WERI-Rb-1 (cell line): Measurements from ENCODE around the gene RICTOR.

Source experiments
- DNase-seq: peaks from one replicate; pipeline ENCODE4 v3.0.0-alpha.2; 2020
- H3K27ac ChIP-seq: fragments of 250-450 bp; sonication (Bioruptor Pico); 2 replicates; pipeline ENCODE4 v1.5.1; 2020; ENCODE audit warnings: mild to moderate bottlenecking, moderate library complexity
- H3K27me3 ChIP-seq: fragments of 250-450 bp; sonication (Bioruptor Pico); 2 replicates; pipeline ENCODE4 v1.5.1; 2021; ENCODE audit warnings: mild to moderate bottlenecking, low read depth, moderate library complexity; ENCODE audit not compliant: insufficient read depth, severe bottlenecking
- H3K36me3 ChIP-seq: fragments of 250-450 bp; sonication (Bioruptor Pico); 2 replicates; pipeline ENCODE4 v1.5.1; 2020; ENCODE audit warnings: mild to moderate bottlenecking, moderate library complexity
- H3K4me3 ChIP-seq: 2 replicates; pipeline ENCODE4 v1.5.1; 2011; ENCODE audit warnings: low read depth, mild to moderate bottlenecking, control low read depth, low read length
- H3K9me3 ChIP-seq: fragments of 250-450 bp; sonication (Bioruptor Pico); 2 replicates; pipeline ENCODE4 v1.5.1; 2021; ENCODE audit warnings: mild to moderate bottlenecking, moderate library complexity; ENCODE audit not compliant: severe bottlenecking
- TF ChIP-seq, protein P1 (sequence below): IDR thresholded peaks from 2 replicates; pipeline ENCODE4 v1.5.1; 2011; ENCODE audit warnings: low read depth, mild to moderate bottlenecking, control low read depth, inconsistent platforms, low read length

The RICTOR gene

DNA sequence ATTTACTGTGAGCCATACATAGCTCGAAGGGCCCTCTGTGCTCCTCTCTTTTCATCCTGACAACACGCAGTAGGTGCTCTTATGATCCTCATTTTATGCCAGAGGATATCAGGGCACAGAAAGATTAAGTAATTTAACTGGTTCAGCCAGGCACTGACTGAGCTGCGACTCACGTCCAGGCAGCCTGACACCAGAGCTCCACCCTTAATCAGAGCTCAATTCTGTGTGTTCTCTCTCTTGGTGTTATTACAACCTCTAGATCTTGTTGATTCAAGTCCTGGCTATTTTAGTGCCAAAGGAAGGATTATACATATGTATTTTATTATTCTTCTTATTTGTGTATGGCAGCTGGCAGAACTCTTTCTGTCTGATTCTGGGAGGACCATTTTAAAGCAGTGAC is 168.7 kb downstream of the RICTOR start:
- no peak overlapping the region for H3K4me3 ChIP-seq
- H3K27ac ChIP-seq: no peak overlapping the region
- H3K9me3 ChIP-seq: peaks cover 3% of the 10 kb centered on the region
- H3K27me3 ChIP-seq: no peaks in the 10 kb centered on the region
- H3K36me3 ChIP-seq: no peaks in the 10 kb centered on the region
- DNase-seq: no peak
- TF ChIP-seq, protein P1, sequence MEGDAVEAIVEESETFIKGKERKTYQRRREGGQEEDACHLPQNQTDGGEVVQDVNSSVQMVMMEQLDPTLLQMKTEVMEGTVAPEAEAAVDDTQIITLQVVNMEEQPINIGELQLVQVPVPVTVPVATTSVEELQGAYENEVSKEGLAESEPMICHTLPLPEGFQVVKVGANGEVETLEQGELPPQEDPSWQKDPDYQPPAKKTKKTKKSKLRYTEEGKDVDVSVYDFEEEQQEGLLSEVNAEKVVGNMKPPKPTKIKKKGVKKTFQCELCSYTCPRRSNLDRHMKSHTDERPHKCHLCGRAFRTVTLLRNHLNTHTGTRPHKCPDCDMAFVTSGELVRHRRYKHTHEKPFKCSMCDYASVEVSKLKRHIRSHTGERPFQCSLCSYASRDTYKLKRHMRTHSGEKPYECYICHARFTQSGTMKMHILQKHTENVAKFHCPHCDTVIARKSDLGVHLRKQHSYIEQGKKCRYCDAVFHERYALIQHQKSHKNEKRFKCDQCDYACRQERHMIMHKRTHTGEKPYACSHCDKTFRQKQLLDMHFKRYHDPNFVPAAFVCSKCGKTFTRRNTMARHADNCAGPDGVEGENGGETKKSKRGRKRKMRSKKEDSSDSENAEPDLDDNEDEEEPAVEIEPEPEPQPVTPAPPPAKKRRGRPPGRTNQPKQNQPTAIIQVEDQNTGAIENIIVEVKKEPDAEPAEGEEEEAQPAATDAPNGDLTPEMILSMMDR: no peak

GRCh38 chr5:38899936-38900335 is 174.3 kb downstream of the RICTOR start:
- Histone ChIP-seq H3K9me3 (peaks cover 3% of the 10 kb centered on the region), H3K27ac (no peak overlapping the region), H3K27me3 (no peaks in the 10 kb centered on the region), H3K4me3 (no peak overlapping the region), H3K36me3 (no peaks in the 10 kb centered on the region)
- TF ChIP-seq, protein P1: no peak
- DNase-seq: no peak

GRCh38 chr5:38896760-38897159 is 177.4 kb downstream of the RICTOR start:
- no peak for DNase-seq
- Histone ChIP-seq H3K9me3 (no peaks in the 10 kb centered on the region), H3K27me3 (no peaks in the 10 kb centered on the region), H3K27ac (no peak overlapping the region), H3K36me3 (no peaks in the 10 kb centered on the region), H3K4me3 (no peak overlapping the region)
- TF ChIP-seq, protein P1: no peak

GRCh38 chr5:38892363-38892762 is 181.8 kb downstream of the RICTOR start:
- no peak overlapping the region for H3K27ac ChIP-seq
- TF ChIP-seq, protein P1: no peak
- no peaks in the 10 kb centered on the region for H3K9me3 ChIP-seq
- H3K27me3 ChIP-seq: no peaks in the 10 kb centered on the region
- no peaks in the 10 kb centered on the region for H3K36me3 ChIP-seq
- no peak overlapping the region for H3K4me3 ChIP-seq
- DNase-seq: no peak

GRCh38 chr5:38891563-38891962 is 182.6 kb downstream of the RICTOR start:
- Histone ChIP-seq H3K36me3 (no peaks in the 10 kb centered on the region), H3K9me3 (no peaks in the 10 kb centered on the region), H3K27me3 (no peaks in the 10 kb centered on the region), H3K27ac (no peak overlapping the region), H3K4me3 (no peak overlapping the region)
- no peak for DNase-seq
- TF ChIP-seq, protein P1: no peak

DNA sequence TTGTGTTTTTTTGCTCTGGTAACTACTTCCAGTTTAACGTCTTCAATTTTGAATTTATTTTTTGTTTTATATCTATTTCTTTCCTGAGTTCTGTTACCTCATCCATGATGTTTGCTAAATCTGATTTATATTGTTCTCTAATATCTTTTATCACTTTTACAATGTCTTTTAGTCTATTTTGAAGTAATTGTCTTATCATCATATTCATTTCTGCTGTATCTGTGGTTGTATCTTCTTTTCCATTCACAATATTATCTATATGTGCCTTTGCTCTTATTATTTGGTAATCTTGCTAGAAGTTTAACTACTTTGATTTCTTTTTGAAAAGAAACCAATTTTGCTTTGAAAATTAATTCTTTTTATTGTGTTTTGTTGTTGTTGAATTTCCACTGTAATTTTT is 184.8 kb downstream of the RICTOR start:
- Histone ChIP-seq H3K27me3 (no peaks in the 10 kb centered on the region), H3K27ac (no peak overlapping the region), H3K9me3 (no peaks in the 10 kb centered on the region), H3K4me3 (no peak overlapping the region), H3K36me3 (no peaks in the 10 kb centered on the region)
- TF ChIP-seq, protein P1: no peak
- no peak for DNase-seq
